ENCODE results near the gene AQP3. TPM values are rescaled to one million over a fixed set of nuclear protein-coding genes. Genes with fewer than 3 reads are reported as not detected.

AQP3 gene
- total and polyA plus RNA-seq, 2 experiments from 2014 or later: 97.1 to 123 TPM

DNA sequence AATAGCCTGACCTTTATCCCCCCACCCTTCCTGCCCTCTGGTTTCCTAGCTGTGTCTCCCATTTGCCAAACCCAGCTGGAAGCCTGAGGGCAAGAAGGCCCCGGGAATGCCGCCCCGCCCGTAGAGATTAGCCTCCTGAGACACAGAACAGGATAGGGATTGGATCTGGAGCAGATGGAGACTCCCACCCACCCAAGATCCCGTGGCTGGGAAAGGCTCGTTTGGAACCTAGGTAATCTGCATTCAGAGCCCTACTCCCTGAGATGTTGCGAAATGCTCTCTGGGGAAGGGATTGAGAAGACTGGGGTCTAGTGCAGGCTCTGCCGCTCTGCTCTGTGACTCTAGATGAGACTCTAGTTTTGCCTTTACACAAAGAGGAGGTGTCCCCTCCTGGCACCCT, 10.9 kb downstream of the AQP3 start:
- H3K79me2 ChIP-seq: no peaks in the 10 kb centered on the region
- H3K4me1 ChIP-seq (ENCODE audit: insufficient read depth): peaks cover 21% of the 10 kb centered on the region
- no peaks in the 10 kb centered on the region for H3K9me3 ChIP-seq (ENCODE audit: low read depth)
- no peaks in the 10 kb centered on the region for H4K20me1 ChIP-seq (ENCODE audit: insufficient read depth, poor library complexity, severe bottlenecking)
- no peaks in the 10 kb centered on the region for H3K36me3 ChIP-seq (replicated peaks; ENCODE audit: insufficient read depth, low read depth)
- H3K9me2 ChIP-seq (replicated peaks; ENCODE audit: insufficient read depth): no peaks in the 10 kb centered on the region
- no peaks in the 10 kb centered on the region for H3K27me3 ChIP-seq
- TF ChIP-seq EZH2phosphoT487 (IDR thresholded peaks at IDR 0.05; ENCODE audit: low read depth, severe bottlenecking, unreplicated experiment): no peak
- TF ChIP-seq, protein P1, sequence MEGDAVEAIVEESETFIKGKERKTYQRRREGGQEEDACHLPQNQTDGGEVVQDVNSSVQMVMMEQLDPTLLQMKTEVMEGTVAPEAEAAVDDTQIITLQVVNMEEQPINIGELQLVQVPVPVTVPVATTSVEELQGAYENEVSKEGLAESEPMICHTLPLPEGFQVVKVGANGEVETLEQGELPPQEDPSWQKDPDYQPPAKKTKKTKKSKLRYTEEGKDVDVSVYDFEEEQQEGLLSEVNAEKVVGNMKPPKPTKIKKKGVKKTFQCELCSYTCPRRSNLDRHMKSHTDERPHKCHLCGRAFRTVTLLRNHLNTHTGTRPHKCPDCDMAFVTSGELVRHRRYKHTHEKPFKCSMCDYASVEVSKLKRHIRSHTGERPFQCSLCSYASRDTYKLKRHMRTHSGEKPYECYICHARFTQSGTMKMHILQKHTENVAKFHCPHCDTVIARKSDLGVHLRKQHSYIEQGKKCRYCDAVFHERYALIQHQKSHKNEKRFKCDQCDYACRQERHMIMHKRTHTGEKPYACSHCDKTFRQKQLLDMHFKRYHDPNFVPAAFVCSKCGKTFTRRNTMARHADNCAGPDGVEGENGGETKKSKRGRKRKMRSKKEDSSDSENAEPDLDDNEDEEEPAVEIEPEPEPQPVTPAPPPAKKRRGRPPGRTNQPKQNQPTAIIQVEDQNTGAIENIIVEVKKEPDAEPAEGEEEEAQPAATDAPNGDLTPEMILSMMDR (IDR thresholded peaks at IDR 0.05; ENCODE audit: poor library complexity): no peak
- no peak for TF ChIP-seq EZH2 (IDR thresholded peaks at IDR 0.05; ENCODE audit: borderline replicate concordance)
- H3K4me2 ChIP-seq: no peak overlapping the region
- no peak overlapping the region for H3K4me3 ChIP-seq
- no peak overlapping the region for H2AFZ ChIP-seq
- DNase-seq (ENCODE audit: low spot score): no peak
- H3K27ac ChIP-seq: peak overlapping the region; percentile 58
- 45% methylated on average over 7 of the region's 8 CpGs for WGBS (ENCODE audit: low lambda C conversion rate, missing lambda C conversion rate)

DNA sequence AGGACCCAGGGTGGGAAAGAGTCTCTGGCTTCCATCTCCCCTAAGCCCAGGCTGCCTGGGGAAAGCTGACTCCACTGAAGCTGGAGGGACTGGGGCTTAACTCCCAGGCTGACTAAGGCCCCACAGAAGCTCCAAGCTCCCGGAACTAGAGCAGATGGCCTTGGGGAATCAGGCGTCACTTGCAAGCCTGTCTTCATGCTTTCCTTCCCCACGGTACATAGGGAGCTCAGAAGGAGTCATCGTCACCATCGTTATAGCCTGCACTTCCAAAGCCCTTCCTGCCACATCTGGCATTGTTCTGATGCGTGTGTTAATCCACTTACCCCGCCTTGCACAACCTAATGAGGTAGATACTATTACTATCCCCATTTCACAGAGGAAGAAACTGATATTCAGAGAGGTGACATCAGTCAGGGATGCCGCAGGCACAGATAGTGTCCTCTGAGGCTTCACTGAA, 11.5 kb downstream of the AQP3 start:
- H3K36me3 ChIP-seq (replicated peaks; ENCODE audit: insufficient read depth, low read depth): no peaks in the 10 kb centered on the region
- H3K9me3 ChIP-seq (ENCODE audit: low read depth): no peaks in the 10 kb centered on the region
- H3K9me2 ChIP-seq (replicated peaks; ENCODE audit: insufficient read depth): no peaks in the 10 kb centered on the region
- no peaks in the 10 kb centered on the region for H4K20me1 ChIP-seq (ENCODE audit: insufficient read depth, poor library complexity, severe bottlenecking)
- no peaks in the 10 kb centered on the region for H3K79me2 ChIP-seq
- peak overlapping the region; percentile 58 for H3K27ac ChIP-seq
- WGBS (ENCODE audit: low lambda C conversion rate, missing lambda C conversion rate): 69% methylated on average over 8 of the region's 8 CpGs
- no peak for DNase-seq (ENCODE audit: low spot score)
- H3K4me3 ChIP-seq: no peak overlapping the region
- H3K4me1 ChIP-seq (ENCODE audit: insufficient read depth): peaks cover 21% of the 10 kb centered on the region
- H2AFZ ChIP-seq: no peak overlapping the region
- H3K27me3 ChIP-seq: no peaks in the 10 kb centered on the region
- TF ChIP-seq, protein P1 (IDR thresholded peaks at IDR 0.05; ENCODE audit: poor library complexity): no peak
- no peak for TF ChIP-seq EZH2phosphoT487 (IDR thresholded peaks at IDR 0.05; ENCODE audit: low read depth, severe bottlenecking, unreplicated experiment)
- TF ChIP-seq EZH2 (IDR thresholded peaks at IDR 0.05; ENCODE audit: borderline replicate concordance): no peak
- H3K4me2 ChIP-seq: no peak overlapping the region

DNA sequence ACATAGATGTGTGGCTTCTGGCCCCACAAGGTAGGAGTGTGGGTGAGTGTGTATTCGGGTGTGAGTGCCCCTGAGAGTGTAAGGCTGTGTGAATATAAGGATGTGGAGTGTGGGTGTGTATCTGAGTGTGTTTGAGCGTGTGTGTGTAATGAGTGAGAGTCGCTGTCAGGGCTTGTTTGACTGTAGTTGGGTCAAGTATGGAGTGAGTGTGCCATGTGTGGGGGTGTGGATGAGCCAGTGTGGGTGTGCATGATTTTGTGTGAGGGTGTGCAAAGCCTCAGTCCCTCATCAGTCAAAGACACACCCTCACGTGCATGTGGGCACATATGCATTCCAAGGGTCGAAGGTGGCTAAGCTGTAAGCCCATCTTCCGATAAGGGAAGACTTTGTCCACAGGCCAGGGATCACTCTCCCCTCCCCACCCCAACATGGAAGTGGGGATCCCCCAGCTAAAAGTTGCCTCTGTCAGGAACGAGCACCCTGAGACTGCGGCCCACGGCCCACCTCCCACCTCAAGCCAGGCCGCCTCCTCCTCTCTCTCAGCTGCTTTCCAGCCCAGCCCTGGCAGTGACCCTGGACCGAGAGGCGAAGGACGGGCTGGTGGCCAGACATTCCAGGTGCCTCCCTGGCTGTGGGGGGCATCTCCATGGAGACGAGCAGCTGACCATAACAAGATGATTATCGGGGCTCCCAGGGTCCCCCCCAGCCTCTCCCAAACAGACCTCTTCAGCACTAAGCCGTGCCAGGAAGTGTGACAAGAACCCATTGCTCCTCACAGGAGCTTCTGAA, 12.9 kb downstream of the AQP3 start:
- Histone ChIP-seq H3K4me2 (no peak overlapping the region), H3K9me3 (ENCODE audit: low read depth) (no peaks in the 10 kb centered on the region), H3K79me2 (no peaks in the 10 kb centered on the region), H2AFZ (no peak overlapping the region), H3K27me3 (no peaks in the 10 kb centered on the region), H3K9me2 (replicated peaks; ENCODE audit: insufficient read depth) (no peaks in the 10 kb centered on the region), H3K4me3 (no peak overlapping the region), H4K20me1 (ENCODE audit: insufficient read depth, poor library complexity, severe bottlenecking) (no peaks in the 10 kb centered on the region), H3K36me3 (replicated peaks; ENCODE audit: insufficient read depth, low read depth) (no peaks in the 10 kb centered on the region), H3K4me1 (ENCODE audit: insufficient read depth) (peaks cover 21% of the 10 kb centered on the region), H3K27ac (no peak overlapping the region)
- DNase-seq (ENCODE audit: low spot score): no peak
- TF ChIP-seq EZH2phosphoT487 (IDR thresholded peaks at IDR 0.05; ENCODE audit: low read depth, severe bottlenecking, unreplicated experiment): no peak
- TF ChIP-seq, protein P1 (IDR thresholded peaks at IDR 0.05; ENCODE audit: poor library complexity): no peak
- TF ChIP-seq EZH2 (IDR thresholded peaks at IDR 0.05; ENCODE audit: borderline replicate concordance): no peak
- 76% methylated on average over 15 of the region's 16 CpGs for WGBS (ENCODE audit: low lambda C conversion rate, missing lambda C conversion rate)
